ENCODE results near the gene ZNF761. TPM values are rescaled to one million over a fixed set of nuclear protein-coding genes. Genes with fewer than 3 reads are reported as not detected.

ZNF761 gene
- total RNA-seq, 4 donors from 2014 or later = 6.4 to 16.1 (median 9.6) TPM

- WGBS = 68% methylated on average over 8 of the region's 8 CpGs
- no peaks in the 10 kb centered on the region for H3K9me3 ChIP-seq
- TF ChIP-seq POLR2AphosphoS5 (IDR thresholded peaks at IDR 0.05) = no peak
- TF ChIP-seq EP300 (IDR thresholded peaks at IDR 0.05) = no peak
- TF ChIP-seq POLR2A (IDR thresholded peaks at IDR 0.05) = no peak
Observed at GRCh38 chr19:53506728-53507127, 74.9 kb downstream of the ZNF761 start.

More at GRCh38 chr19:53506728-53507127, 74.9 kb downstream of the ZNF761 start:
- Histone ChIP-seq H3K36me3 (no peaks in the 10 kb centered on the region), H3K4me1 (peaks cover 2% of the 10 kb centered on the region), H3K27ac (no peak overlapping the region), H3K27me3 (no peaks in the 10 kb centered on the region), H3K4me3 (no peak overlapping the region)
- no peak for DNase-seq (ENCODE audit: low spot score in 2 of 2)

Other genes with a start within 250 kb of the ZNF761 start
- 10 to 100 TPM in 2 of 4 donors, 1 to 10 TPM in 2; 2.6 to 17.0 (median 7.6) TPM for gene ZNF665, start 238.6 kb upstream of the ZNF761 start, total RNA-seq
- 10 to 100 TPM; 11.1 to 24.3 (median 18.3) TPM for gene ZNF677, start 177.1 kb upstream of the ZNF761 start, total RNA-seq
- gene VN1R2, start 173.7 kb upstream of the ZNF761 start, total RNA-seq = not detected
- gene VN1R4, start 164.3 kb upstream of the ZNF761 start, total RNA-seq = not detected
- gene ZNF845, start 98.2 kb upstream of the ZNF761 start, total RNA-seq = 1 to 10 TPM; 4.2 to 7.1 (median 5.2) TPM
- 10 to 100 TPM in 3 of 4 donors, 1 to 10 TPM in 1; 6.4 to 48.2 (median 16.0) TPM for gene ZNF525, start 66.3 kb upstream of the ZNF761 start, total RNA-seq
- 10 to 100 TPM in 1 of 4 donors, 1 to 10 TPM in 3; 6.0 to 19.7 (median 7.7) TPM for gene ZNF765, start 36.8 kb upstream of the ZNF761 start, total RNA-seq
- 1 to 10 TPM; 2.4 to 4.7 (median 3.6) TPM for gene ZNF813, start 35.7 kb downstream of the ZNF761 start, total RNA-seq
- 10 to 100 TPM; 20.5 to 41.1 (median 27.8) TPM for gene ZNF331, start 106.2 kb downstream of the ZNF761 start, total RNA-seq
- not detected for gene DPRX, start 200.0 kb downstream of the ZNF761 start, total RNA-seq